A549 (cell line): ENCODE data around the gene ENO2. TPM values are rescaled to one million over a fixed set of nuclear protein-coding genes. Genes with fewer than 3 reads are reported as not detected.
A peak's percentile ranks its signal among the peaks of the same experiment; 100 is the strongest.

Experiments used
- BHLHE40 ChIP-seq: IDR thresholded peaks from 2 replicates; pipeline ENCODE4 v1.6.1; 2012; ENCODE audit warnings: low read depth, low read length, inconsistent platforms
- CEBPB ChIP-seq, 2 experiments: fragments of >200 bp in 1 of 2; sonication (Bioruptor Twin) in 1 of 2; formaldehyde crosslinking in 1 of 2; IDR thresholded peaks; 2 replicates each; pipeline ENCODE4 v1.6.1; 2012 to 2016
- CHD2 ChIP-seq: fragments of 150-350 bp; IDR thresholded peaks from 2 replicates; pipeline ENCODE4 v1.6.1; 2014; ENCODE audit warnings: low read length; ENCODE audit not compliant: partially characterized antibody
- EHF ChIP-seq: fragments of 250-450 bp; sonication (Bioruptor Pico); IDR thresholded peaks from 2 replicates; pipeline ENCODE4 v1.5.0; 2020; ENCODE audit warnings: mild to moderate bottlenecking
- HOXB5 ChIP-seq: fragments of 250-450 bp; sonication (Bioruptor Pico); IDR thresholded peaks from 2 replicates; pipeline ENCODE4 v1.5.0; 2020; ENCODE audit warnings: mild to moderate bottlenecking, moderate library complexity
- JUNB ChIP-seq: fragments of >200 bp; sonication (Bioruptor Twin); formaldehyde crosslinking; IDR thresholded peaks from 2 replicates; pipeline ENCODE4 v1.6.1; 2016
- KDM1A ChIP-seq: fragments of 200-600 bp; sonication (generic); IDR thresholded peaks from 2 replicates; pipeline ENCODE4 v1.6.1; 2016; ENCODE audit warnings: low read depth, mild to moderate bottlenecking
- MAZ ChIP-seq: fragments of 150-350 bp; IDR thresholded peaks from 2 replicates; pipeline ENCODE4 v1.6.1; 2014; ENCODE audit warnings: antibody characterized with exemption, low read depth, low read length, borderline replicate concordance
- POLR2A ChIP-seq: IDR thresholded peaks from 2 replicates; pipeline ENCODE4 v1.6.1; 2012; ENCODE audit warnings: mild to moderate bottlenecking, low read length
- SREBF2 ChIP-seq: fragments of 450-650 bp; IDR thresholded peaks from 2 replicates; pipeline ENCODE4 v1.6.1; 2014; ENCODE audit warnings: mild to moderate bottlenecking, moderate library complexity
- TP53 ChIP-seq: fragments of 250-450 bp; sonication (Bioruptor Pico); IDR thresholded peaks from 2 replicates; pipeline ENCODE4 v1.5.0; 2021; ENCODE audit warnings: mild to moderate bottlenecking, moderate library complexity
- polyA plus RNA-seq, 4 experiments: library from polyadenylated mRNA; depleted of rRNA in 3 of 4; stranded (reverse); fragments of >200 nt; fragmentation: RNase III in 1 of 4; extraction: RNeasy Plus Mini Kit Qiagen cat#74134 plus additional on column Dnase treatment in 1 of 4; gene quantifications; 2 replicates in 3 of 4; 3 replicates in 1 of 4; pipeline ENCODE4 v1.2.3, GENCODE V29; 2011 to 2017
- TF ChIP-seq, protein P1 (sequence below): fragments of 250-450 bp; sonication (Bioruptor Pico); IDR thresholded peaks from 2 replicates; pipeline ENCODE4 v1.5.0; 2021; ENCODE audit warnings: mild to moderate bottlenecking, moderate library complexity, borderline replicate concordance
- TF ChIP-seq, protein P2 (sequence below): fragments of 150-350 bp; IDR thresholded peaks from 2 replicates; pipeline ENCODE4 v1.6.1; 2014; ENCODE audit warnings: low read depth, mild to moderate bottlenecking, low read length
- TF ChIP-seq, protein P3 (sequence below): fragments of 200-600 bp; sonication (generic); IDR thresholded peaks from 2 replicates; pipeline ENCODE4 v1.6.1; 2016; ENCODE audit warnings: antibody characterized with exemption, mild to moderate bottlenecking, moderate library complexity
- TF ChIP-seq, protein P4 (sequence below): fragments of 450-650 bp; IDR thresholded peaks from 2 replicates; pipeline ENCODE4 v1.6.1; 2014; ENCODE audit warnings: antibody characterized with exemption
- TF ChIP-seq, protein P5 (sequence below): fragments of >200 bp; sonication (Bioruptor Twin); formaldehyde crosslinking; IDR thresholded peaks from 3 replicates; pipeline ENCODE4 v1.5.1; 2016
- TF ChIP-seq, protein P6 (sequence below): IDR thresholded peaks from 2 replicates; pipeline ENCODE4 v1.6.1; 2012; ENCODE audit warnings: low read depth, borderline replicate concordance
- TF ChIP-seq, protein P7 (sequence below): fragments of 250-450 bp; sonication (Bioruptor Pico); IDR thresholded peaks from 2 replicates; pipeline ENCODE4 v1.5.0; 2020; ENCODE audit warnings: low read depth, mild to moderate bottlenecking, moderate library complexity

Gene ENO2
- polyA plus RNA-seq, 2 of the 4 experiments (the other 2 are of a cell fraction): 26.2 to 38.6 TPM

DNA sequence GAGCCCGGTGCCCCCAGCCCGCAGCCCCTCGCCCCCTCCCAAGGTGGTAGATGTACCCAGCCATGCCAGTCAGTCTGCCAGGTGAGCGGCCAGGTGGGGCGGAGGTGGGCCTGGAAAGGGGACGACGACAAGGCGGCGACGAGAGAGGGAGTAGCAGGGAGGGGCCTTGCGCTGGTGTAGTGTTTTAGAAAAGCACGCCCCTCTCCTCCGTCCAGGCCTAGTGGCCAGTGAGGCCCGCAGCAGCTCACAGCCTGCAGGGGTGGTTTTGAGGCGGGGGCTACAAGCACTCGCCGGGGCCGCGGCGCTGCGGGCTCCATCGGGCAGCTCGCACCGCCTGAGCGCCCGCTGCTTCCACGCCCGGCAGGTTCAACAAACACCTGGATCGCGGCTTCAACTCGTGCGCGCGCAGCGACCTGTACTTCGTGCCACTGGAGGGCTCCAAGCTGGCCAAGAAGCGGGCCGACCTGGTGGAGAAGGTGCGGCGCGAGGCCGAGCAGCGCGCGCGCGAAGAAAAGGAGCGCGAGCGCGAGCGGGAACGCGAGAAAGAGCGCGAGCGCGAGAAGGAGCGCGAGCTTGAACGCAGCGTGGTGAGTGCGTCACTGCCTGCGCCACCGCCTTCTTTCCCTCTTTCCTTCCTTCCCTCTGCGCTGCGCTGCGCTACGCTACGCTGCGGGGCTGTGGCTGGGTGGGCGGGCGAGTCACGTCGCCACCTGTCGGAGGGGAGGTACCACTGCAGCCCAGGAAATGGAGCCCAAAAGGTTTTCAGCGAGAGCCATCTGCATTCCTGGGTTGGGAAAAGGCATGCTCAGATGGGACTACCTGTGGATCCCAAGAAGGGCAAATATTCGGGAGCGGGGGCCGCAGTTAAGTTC is 23.3 kb downstream of the ENO2 start (continued):
- TF ChIP-seq, protein P1, sequence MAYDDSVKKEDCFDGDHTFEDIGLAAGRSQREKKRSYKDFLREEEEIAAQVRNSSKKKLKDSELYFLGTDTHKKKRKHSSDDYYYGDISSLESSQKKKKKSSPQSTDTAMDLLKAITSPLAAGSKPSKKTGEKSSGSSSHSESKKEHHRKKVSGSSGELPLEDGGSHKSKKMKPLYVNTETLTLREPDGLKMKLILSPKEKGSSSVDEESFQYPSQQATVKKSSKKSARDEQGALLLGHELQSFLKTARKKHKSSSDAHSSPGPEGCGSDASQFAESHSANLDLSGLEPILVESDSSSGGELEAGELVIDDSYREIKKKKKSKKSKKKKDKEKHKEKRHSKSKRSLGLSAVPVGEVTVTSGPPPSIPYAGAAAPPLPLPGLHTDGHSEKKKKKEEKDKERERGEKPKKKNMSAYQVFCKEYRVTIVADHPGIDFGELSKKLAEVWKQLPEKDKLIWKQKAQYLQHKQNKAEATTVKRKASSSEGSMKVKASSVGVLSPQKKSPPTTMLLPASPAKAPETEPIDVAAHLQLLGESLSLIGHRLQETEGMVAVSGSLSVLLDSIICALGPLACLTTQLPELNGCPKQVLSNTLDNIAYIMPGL (CRISPR knock-in tag): peak; percentile 93; the same call in 1 of the 2 replicates
- TF ChIP-seq SREBF2 (no peak), HOXB5 (CRISPR knock-in tag) (peak; percentile 94), TP53 (CRISPR knock-in tag) (peak; percentile 98), CEBPB (IDR thresholded peaks at IDR 0.05) (peak in 1 of 2 experiments; percentile 20; a peak in 1 of 4 replicates), CHD2 (peak; percentile 90), MAZ (no peak), POLR2A (peak; percentile 92), KDM1A (no peak), JUNB (no peak), EHF (CRISPR knock-in tag) (peak; percentile 95), BHLHE40 (no peak)
- TF ChIP-seq, protein P2, sequence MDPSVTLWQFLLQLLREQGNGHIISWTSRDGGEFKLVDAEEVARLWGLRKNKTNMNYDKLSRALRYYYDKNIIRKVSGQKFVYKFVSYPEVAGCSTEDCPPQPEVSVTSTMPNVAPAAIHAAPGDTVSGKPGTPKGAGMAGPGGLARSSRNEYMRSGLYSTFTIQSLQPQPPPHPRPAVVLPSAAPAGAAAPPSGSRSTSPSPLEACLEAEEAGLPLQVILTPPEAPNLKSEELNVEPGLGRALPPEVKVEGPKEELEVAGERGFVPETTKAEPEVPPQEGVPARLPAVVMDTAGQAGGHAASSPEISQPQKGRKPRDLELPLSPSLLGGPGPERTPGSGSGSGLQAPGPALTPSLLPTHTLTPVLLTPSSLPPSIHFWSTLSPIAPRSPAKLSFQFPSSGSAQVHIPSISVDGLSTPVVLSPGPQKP: no peak
- TF ChIP-seq, protein P3, sequence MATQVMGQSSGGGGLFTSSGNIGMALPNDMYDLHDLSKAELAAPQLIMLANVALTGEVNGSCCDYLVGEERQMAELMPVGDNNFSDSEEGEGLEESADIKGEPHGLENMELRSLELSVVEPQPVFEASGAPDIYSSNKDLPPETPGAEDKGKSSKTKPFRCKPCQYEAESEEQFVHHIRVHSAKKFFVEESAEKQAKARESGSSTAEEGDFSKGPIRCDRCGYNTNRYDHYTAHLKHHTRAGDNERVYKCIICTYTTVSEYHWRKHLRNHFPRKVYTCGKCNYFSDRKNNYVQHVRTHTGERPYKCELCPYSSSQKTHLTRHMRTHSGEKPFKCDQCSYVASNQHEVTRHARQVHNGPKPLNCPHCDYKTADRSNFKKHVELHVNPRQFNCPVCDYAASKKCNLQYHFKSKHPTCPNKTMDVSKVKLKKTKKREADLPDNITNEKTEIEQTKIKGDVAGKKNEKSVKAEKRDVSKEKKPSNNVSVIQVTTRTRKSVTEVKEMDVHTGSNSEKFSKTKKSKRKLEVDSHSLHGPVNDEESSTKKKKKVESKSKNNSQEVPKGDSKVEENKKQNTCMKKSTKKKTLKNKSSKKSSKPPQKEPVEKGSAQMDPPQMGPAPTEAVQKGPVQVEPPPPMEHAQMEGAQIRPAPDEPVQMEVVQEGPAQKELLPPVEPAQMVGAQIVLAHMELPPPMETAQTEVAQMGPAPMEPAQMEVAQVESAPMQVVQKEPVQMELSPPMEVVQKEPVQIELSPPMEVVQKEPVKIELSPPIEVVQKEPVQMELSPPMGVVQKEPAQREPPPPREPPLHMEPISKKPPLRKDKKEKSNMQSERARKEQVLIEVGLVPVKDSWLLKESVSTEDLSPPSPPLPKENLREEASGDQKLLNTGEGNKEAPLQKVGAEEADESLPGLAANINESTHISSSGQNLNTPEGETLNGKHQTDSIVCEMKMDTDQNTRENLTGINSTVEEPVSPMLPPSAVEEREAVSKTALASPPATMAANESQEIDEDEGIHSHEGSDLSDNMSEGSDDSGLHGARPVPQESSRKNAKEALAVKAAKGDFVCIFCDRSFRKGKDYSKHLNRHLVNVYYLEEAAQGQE: peak; percentile 81
- TF ChIP-seq, protein P4, sequence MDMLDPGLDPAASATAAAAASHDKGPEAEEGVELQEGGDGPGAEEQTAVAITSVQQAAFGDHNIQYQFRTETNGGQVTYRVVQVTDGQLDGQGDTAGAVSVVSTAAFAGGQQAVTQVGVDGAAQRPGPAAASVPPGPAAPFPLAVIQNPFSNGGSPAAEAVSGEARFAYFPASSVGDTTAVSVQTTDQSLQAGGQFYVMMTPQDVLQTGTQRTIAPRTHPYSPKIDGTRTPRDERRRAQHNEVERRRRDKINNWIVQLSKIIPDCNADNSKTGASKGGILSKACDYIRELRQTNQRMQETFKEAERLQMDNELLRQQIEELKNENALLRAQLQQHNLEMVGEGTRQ: peak; percentile 39
- TF ChIP-seq, protein P5, sequence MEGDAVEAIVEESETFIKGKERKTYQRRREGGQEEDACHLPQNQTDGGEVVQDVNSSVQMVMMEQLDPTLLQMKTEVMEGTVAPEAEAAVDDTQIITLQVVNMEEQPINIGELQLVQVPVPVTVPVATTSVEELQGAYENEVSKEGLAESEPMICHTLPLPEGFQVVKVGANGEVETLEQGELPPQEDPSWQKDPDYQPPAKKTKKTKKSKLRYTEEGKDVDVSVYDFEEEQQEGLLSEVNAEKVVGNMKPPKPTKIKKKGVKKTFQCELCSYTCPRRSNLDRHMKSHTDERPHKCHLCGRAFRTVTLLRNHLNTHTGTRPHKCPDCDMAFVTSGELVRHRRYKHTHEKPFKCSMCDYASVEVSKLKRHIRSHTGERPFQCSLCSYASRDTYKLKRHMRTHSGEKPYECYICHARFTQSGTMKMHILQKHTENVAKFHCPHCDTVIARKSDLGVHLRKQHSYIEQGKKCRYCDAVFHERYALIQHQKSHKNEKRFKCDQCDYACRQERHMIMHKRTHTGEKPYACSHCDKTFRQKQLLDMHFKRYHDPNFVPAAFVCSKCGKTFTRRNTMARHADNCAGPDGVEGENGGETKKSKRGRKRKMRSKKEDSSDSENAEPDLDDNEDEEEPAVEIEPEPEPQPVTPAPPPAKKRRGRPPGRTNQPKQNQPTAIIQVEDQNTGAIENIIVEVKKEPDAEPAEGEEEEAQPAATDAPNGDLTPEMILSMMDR: peak; percentile 84
- TF ChIP-seq, protein P6, sequence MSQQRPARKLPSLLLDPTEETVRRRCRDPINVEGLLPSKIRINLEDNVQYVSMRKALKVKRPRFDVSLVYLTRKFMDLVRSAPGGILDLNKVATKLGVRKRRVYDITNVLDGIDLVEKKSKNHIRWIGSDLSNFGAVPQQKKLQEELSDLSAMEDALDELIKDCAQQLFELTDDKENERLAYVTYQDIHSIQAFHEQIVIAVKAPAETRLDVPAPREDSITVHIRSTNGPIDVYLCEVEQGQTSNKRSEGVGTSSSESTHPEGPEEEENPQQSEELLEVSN: peak; percentile 99
- TF ChIP-seq, protein P7, sequence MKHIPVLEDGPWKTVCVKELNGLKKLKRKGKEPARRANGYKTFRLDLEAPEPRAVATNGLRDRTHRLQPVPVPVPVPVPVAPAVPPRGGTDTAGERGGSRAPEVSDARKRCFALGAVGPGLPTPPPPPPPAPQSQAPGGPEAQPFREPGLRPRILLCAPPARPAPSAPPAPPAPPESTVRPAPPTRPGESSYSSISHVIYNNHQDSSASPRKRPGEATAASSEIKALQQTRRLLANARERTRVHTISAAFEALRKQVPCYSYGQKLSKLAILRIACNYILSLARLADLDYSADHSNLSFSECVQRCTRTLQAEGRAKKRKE (CRISPR knock-in tag): peak; percentile 79
